Measurements from ENCODE around the gene PABPC4L.

PABPC4L gene

DNA sequence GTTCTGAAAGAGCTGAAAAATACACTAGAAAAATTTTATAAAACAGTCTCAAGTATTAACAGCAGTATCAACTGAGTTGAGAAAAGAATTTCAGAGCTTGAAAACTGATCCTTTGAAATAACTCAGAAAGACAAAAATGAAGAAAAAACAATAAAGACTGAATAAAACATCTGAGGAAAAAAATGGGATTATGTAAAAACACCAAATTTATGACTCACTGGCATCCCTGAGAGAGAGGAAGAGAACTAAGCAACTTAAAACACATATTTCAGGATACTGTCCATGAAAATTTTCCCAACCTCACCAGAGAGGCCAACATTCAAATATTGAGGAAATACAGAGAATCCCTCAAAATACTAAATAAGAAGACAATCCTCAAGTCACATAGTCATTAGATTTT, 22.9 kb downstream of the PABPC4L start:
- H2BK15ac ChIP-seq (ENCODE audit: low read depth, poor library complexity, severe bottlenecking), result no peak overlapping the region
- H3K4me3 ChIP-seq (ENCODE audit: insufficient read depth in 1 of 2, low read depth in 1 of 2, low read length in 2 of 2), result no peak overlapping the region
- H3K36me3 ChIP-seq (ENCODE audit: control insufficient read depth in 1 of 2, insufficient read depth in 2 of 2, low read depth in 1 of 2, low read length in 2 of 2), result no peaks in the 10 kb centered on the region
- no peak overlapping the region for H2BK12ac ChIP-seq (ENCODE audit: low read length in 2 of 2)
- H2BK5ac ChIP-seq (ENCODE audit: low read depth, low read length, poor library complexity, severe bottlenecking), result no peak overlapping the region
- no peak overlapping the region for H3K9ac ChIP-seq (ENCODE audit: low read length)
- no peak overlapping the region for H2AK5ac ChIP-seq (ENCODE audit: low read length, severe bottlenecking)
- no peaks in the 10 kb centered on the region for H3K79me1 ChIP-seq (replicated peaks; ENCODE audit: low read length, poor library complexity, severe bottlenecking)
- H2AFZ ChIP-seq (ENCODE audit: low read depth, low read length), result no peak overlapping the region
- peaks cover 36% of the 10 kb centered on the region for H3K9me3 ChIP-seq (ENCODE audit: control insufficient read depth, low read length)
- no peak overlapping the region for H3K4me2 ChIP-seq (ENCODE audit: low read length, poor library complexity, severe bottlenecking)
- H3K4me1 ChIP-seq (ENCODE audit: control insufficient read depth, insufficient read depth, low read depth, low read length), result no peaks in the 10 kb centered on the region
- H3K18ac ChIP-seq (ENCODE audit: low read depth in 1 of 2, low read length in 2 of 2), result no peak overlapping the region
- H3K23ac ChIP-seq (ENCODE audit: low read length in 2 of 2), result no peak overlapping the region
- no peak overlapping the region for H3K4ac ChIP-seq (ENCODE audit: low read depth in 1 of 2, low read length in 2 of 2)
- no peak overlapping the region for H3K14ac ChIP-seq (ENCODE audit: low read length in 2 of 2)
- no peak overlapping the region for H4K8ac ChIP-seq (ENCODE audit: low read length)
- no peak overlapping the region for H4K91ac ChIP-seq (ENCODE audit: low read length)
- no peak for DNase-seq
- H3K27me3 ChIP-seq (ENCODE audit: control insufficient read depth in 1 of 2, insufficient read depth in 1 of 2, low read length in 2 of 2), result no peaks in the 10 kb centered on the region
- no peak overlapping the region for H2BK120ac ChIP-seq (ENCODE audit: low read depth, low read length)
- H3K27ac ChIP-seq (ENCODE audit: low read length, poor library complexity, severe bottlenecking), result no peak overlapping the region

DNA sequence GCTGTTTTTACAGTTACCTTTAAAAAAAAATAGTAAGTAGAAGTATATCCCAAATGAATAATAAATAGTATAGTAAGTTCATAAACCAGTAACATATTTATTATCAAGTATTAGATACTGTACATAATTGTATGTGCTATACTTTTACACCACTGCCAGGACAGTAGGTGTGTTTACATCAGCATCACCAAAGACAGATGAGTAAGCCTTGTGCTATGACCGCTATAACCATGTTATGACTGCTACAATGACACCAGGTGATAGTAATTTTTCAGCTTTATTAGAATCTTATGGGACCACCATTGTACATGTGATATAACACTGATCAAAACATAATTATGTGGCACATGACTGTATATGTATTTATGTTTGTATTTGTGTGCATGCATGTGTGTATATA, 27.3 kb downstream of the PABPC4L start:
- Histone ChIP-seq H2BK12ac (ENCODE audit: low read length in 2 of 2) (no peak overlapping the region), H2BK15ac (ENCODE audit: low read depth, poor library complexity, severe bottlenecking) (no peak overlapping the region), H3K9me3 (ENCODE audit: control insufficient read depth, low read length) (peaks cover 21% of the 10 kb centered on the region), H4K91ac (ENCODE audit: low read length) (no peak overlapping the region), H3K18ac (ENCODE audit: low read depth in 1 of 2, low read length in 2 of 2) (no peak overlapping the region), H4K8ac (ENCODE audit: low read length) (no peak overlapping the region), H3K27me3 (ENCODE audit: control insufficient read depth in 1 of 2, insufficient read depth in 1 of 2, low read length in 2 of 2) (no peaks in the 10 kb centered on the region), H2AFZ (ENCODE audit: low read depth, low read length) (no peak overlapping the region), H3K14ac (ENCODE audit: low read length in 2 of 2) (no peak overlapping the region), H3K4me1 (ENCODE audit: control insufficient read depth, insufficient read depth, low read depth, low read length) (no peaks in the 10 kb centered on the region), H2BK5ac (ENCODE audit: low read depth, low read length, poor library complexity, severe bottlenecking) (no peak overlapping the region), H3K4me2 (ENCODE audit: low read length, poor library complexity, severe bottlenecking) (no peak overlapping the region), H3K27ac (ENCODE audit: low read length, poor library complexity, severe bottlenecking) (no peak overlapping the region), H3K9ac (ENCODE audit: low read length) (no peak overlapping the region), H3K4ac (ENCODE audit: low read depth in 1 of 2, low read length in 2 of 2) (no peak overlapping the region), H3K23ac (ENCODE audit: low read length in 2 of 2) (no peak overlapping the region), H3K4me3 (ENCODE audit: insufficient read depth in 1 of 2, low read depth in 1 of 2, low read length in 2 of 2) (no peak overlapping the region), H3K36me3 (ENCODE audit: control insufficient read depth in 1 of 2, insufficient read depth in 2 of 2, low read depth in 1 of 2, low read length in 2 of 2) (no peaks in the 10 kb centered on the region), H2BK120ac (ENCODE audit: low read depth, low read length) (no peak overlapping the region), H2AK5ac (ENCODE audit: low read length, severe bottlenecking) (no peak overlapping the region), H3K79me1 (replicated peaks; ENCODE audit: low read length, poor library complexity, severe bottlenecking) (no peaks in the 10 kb centered on the region)
- WGBS, result no CpG with 5 or more reads among the region's 1 CpG
- no peak for DNase-seq

DNA sequence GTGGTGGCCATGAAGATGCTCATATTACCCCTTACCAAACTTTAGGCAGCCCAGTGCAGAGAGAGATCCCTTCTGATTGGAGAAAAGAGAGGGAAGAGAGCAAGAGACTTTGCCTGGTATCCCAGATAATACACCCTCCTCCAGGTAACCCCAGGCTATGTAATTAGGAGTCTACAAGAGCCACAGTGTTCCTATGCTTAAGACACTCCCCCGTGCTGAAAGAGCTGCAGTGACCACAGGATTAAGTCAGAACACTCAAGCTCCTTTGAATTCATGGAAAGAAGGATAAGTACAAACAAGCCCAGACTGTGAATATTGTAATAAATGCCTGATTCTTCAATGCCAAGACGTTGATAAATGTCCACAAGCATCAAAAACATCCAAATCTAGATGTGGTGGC, 41.4 kb downstream of the PABPC4L start:
- H3K79me1 ChIP-seq (replicated peaks; ENCODE audit: low read length, poor library complexity, severe bottlenecking), result no peaks in the 10 kb centered on the region
- no peak overlapping the region for H3K9ac ChIP-seq (ENCODE audit: low read length)
- H3K23ac ChIP-seq (ENCODE audit: low read length in 2 of 2), result no peak overlapping the region
- H3K4me1 ChIP-seq (ENCODE audit: control insufficient read depth, insufficient read depth, low read depth, low read length), result no peaks in the 10 kb centered on the region
- no peak overlapping the region for H3K27ac ChIP-seq (ENCODE audit: low read length, poor library complexity, severe bottlenecking)
- H2AK5ac ChIP-seq (ENCODE audit: low read length, severe bottlenecking), result no peak overlapping the region
- no peak overlapping the region for H4K8ac ChIP-seq (ENCODE audit: low read length)
- H4K91ac ChIP-seq (ENCODE audit: low read length), result no peak overlapping the region
- H2BK15ac ChIP-seq (ENCODE audit: low read depth, poor library complexity, severe bottlenecking), result no peak overlapping the region
- no peak overlapping the region for H3K18ac ChIP-seq (ENCODE audit: low read depth in 1 of 2, low read length in 2 of 2)
- H2BK120ac ChIP-seq (ENCODE audit: low read depth, low read length), result no peak overlapping the region
- H2BK5ac ChIP-seq (ENCODE audit: low read depth, low read length, poor library complexity, severe bottlenecking), result no peak overlapping the region
- H2AFZ ChIP-seq (ENCODE audit: low read depth, low read length), result no peak overlapping the region
- no peak overlapping the region for H2BK12ac ChIP-seq (ENCODE audit: low read length in 2 of 2)
- H3K9me3 ChIP-seq (ENCODE audit: control insufficient read depth, low read length), result peaks cover 16% of the 10 kb centered on the region
- no peak overlapping the region for H3K4me2 ChIP-seq (ENCODE audit: low read length, poor library complexity, severe bottlenecking)
- no peaks in the 10 kb centered on the region for H3K27me3 ChIP-seq (ENCODE audit: control insufficient read depth in 1 of 2, insufficient read depth in 1 of 2, low read length in 2 of 2)
- no peak for DNase-seq
- no peaks in the 10 kb centered on the region for H3K36me3 ChIP-seq (ENCODE audit: control insufficient read depth in 1 of 2, insufficient read depth in 2 of 2, low read depth in 1 of 2, low read length in 2 of 2)
- no peak overlapping the region for H3K4me3 ChIP-seq (ENCODE audit: insufficient read depth in 1 of 2, low read depth in 1 of 2, low read length in 2 of 2)
- H3K4ac ChIP-seq (ENCODE audit: low read depth in 1 of 2, low read length in 2 of 2), result no peak overlapping the region
- H3K14ac ChIP-seq (ENCODE audit: low read length in 2 of 2), result no peak overlapping the region
- whole genome bisulfite sequencing, result 88% methylated on average over 1 of the region's 2 CpGs

DNA sequence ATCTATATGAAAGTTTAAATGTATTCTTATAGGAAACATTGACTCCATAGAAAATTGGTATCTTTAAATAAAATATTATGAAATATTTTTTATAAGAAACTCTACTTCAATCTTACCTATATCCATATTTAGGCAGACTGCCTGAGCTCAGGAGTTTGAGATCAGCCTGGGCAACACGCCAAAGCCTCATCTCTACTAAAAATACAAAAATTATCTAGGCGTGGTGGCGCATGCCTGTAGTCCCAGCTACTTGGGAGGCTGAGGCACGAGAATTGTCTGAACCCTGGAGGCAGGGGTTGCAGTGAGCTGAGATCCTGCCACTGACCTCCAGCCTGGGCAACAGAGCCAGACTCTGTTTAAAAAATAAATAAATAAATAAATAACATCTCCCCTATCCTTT, 47.5 kb downstream of the PABPC4L start:
- Histone ChIP-seq H2BK120ac (ENCODE audit: low read depth, low read length) (no peak overlapping the region), H3K9ac (ENCODE audit: low read length) (no peak overlapping the region), H3K4ac (ENCODE audit: low read depth in 1 of 2, low read length in 2 of 2) (no peak overlapping the region), H3K79me1 (replicated peaks; ENCODE audit: low read length, poor library complexity, severe bottlenecking) (no peaks in the 10 kb centered on the region), H3K4me2 (ENCODE audit: low read length, poor library complexity, severe bottlenecking) (no peak overlapping the region), H2BK5ac (ENCODE audit: low read depth, low read length, poor library complexity, severe bottlenecking) (no peak overlapping the region), H2AFZ (ENCODE audit: low read depth, low read length) (no peak overlapping the region), H2BK15ac (ENCODE audit: low read depth, poor library complexity, severe bottlenecking) (no peak overlapping the region), H3K4me3 (ENCODE audit: insufficient read depth in 1 of 2, low read depth in 1 of 2, low read length in 2 of 2) (no peak overlapping the region), H3K4me1 (ENCODE audit: control insufficient read depth, insufficient read depth, low read depth, low read length) (no peaks in the 10 kb centered on the region), H3K27me3 (ENCODE audit: control insufficient read depth in 1 of 2, insufficient read depth in 1 of 2, low read length in 2 of 2) (no peaks in the 10 kb centered on the region), H2BK12ac (ENCODE audit: low read length in 2 of 2) (no peak overlapping the region), H3K9me3 (ENCODE audit: control insufficient read depth, low read length) (no peaks in the 10 kb centered on the region), H2AK5ac (ENCODE audit: low read length, severe bottlenecking) (no peak overlapping the region), H3K36me3 (ENCODE audit: control insufficient read depth in 1 of 2, insufficient read depth in 2 of 2, low read depth in 1 of 2, low read length in 2 of 2) (no peaks in the 10 kb centered on the region), H3K18ac (ENCODE audit: low read depth in 1 of 2, low read length in 2 of 2) (no peak overlapping the region), H4K8ac (ENCODE audit: low read length) (no peak overlapping the region), H4K91ac (ENCODE audit: low read length) (no peak overlapping the region), H3K23ac (ENCODE audit: low read length in 2 of 2) (no peak overlapping the region), H3K27ac (ENCODE audit: low read length, poor library complexity, severe bottlenecking) (no peak overlapping the region), H3K14ac (ENCODE audit: low read length in 2 of 2) (no peak overlapping the region)
- DNase-seq, result no peak
- 93% methylated on average over 4 of the region's 4 CpGs for WGBS

Measured in mesenchymal stem cell (in vitro differentiated cells and primary cell).